ENCODE data around the gene METTL16.
"Not testable (repeated sequence)": the region's sequence is repeated elsewhere in the genome, so short reads cannot be mapped to it uniquely, and the experiment has no call there.

DNA sequence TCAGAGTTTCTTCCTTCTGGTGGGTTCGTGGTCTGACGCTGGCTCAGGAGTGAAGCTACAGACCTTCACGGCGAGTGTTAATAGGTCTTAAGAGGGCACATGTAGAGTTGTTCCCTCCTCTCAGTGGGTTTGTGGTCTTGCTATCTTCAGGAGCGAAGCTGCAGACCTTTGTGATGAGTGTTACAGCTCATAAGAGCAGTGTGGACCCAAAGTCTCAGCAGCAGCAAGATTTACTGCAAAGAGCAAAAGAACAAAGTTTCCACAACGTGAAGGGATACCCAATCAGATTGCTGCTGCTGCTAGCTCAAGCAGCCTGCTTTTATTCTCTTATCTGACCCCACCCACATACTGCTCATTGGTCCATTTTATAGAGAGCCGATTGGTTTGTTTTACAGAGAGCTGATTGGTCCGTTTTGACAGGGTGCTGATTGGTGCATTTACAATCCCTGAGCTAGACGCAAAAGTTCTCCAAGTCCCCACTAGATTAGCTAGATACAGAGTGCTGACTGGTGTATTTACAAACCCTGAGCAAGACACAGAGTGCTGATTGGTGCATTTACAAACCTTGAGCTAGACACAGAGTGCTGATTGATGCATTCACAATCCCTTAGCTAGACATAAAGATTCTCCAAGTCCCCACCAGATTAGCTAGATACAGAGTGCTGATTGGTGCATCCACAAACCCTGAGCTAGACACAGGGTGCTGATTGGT lies 19.7 kb upstream of the METTL16 start:
- TF ChIP-seq, protein P1, sequence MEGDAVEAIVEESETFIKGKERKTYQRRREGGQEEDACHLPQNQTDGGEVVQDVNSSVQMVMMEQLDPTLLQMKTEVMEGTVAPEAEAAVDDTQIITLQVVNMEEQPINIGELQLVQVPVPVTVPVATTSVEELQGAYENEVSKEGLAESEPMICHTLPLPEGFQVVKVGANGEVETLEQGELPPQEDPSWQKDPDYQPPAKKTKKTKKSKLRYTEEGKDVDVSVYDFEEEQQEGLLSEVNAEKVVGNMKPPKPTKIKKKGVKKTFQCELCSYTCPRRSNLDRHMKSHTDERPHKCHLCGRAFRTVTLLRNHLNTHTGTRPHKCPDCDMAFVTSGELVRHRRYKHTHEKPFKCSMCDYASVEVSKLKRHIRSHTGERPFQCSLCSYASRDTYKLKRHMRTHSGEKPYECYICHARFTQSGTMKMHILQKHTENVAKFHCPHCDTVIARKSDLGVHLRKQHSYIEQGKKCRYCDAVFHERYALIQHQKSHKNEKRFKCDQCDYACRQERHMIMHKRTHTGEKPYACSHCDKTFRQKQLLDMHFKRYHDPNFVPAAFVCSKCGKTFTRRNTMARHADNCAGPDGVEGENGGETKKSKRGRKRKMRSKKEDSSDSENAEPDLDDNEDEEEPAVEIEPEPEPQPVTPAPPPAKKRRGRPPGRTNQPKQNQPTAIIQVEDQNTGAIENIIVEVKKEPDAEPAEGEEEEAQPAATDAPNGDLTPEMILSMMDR (IDR thresholded peaks at IDR 0.05), result not testable (repeated sequence)
- TF ChIP-seq POLR2A (IDR thresholded peaks at IDR 0.05), result not testable (repeated sequence)
